HepG2 (cell line): ENCODE data around the gene NPIPB13.
"Not testable (repeated sequence)": the region's sequence is repeated elsewhere in the genome, so short reads cannot be mapped to it uniquely, and the experiment has no call there.

ENCODE experiments used
- ARID3A ChIP-seq: IDR thresholded peaks from 2 replicates; pipeline ENCODE4 v1.6.1; 2012; ENCODE audit warnings: low read depth, low read length, improper control_type of control experiment
- ZNF569 ChIP-seq: sonication (generic); formaldehyde crosslinking; IDR thresholded peaks from 2 replicates; pipeline ENCODE4 v1.5.0; 2020; ENCODE audit warnings: mild to moderate bottlenecking, missing genetic modification reagents, moderate library complexity, borderline replicate concordance

DNA sequence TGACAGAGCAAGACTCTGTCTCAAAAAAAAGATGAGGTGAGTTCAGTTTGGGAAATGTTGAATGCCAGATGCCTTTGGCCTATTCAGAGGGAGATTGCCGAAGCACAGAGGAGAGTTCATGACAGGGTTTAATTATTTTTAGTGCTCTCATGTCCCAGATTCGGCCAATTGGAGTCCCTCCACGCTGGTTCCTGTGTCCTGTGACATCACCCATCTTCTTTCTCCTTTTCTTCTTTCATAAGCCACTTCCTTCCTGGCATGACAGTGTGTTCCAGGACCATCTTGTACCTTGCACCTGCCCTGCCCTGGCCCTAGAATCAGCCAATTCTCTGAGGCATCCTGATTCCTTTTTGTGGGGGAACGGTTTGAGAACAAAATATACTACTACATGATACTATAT, 36.9 kb downstream of the NPIPB13 start:
- not testable (repeated sequence) for TF ChIP-seq ZNF569 (CRISPR knock-in tag); ARID3A
